LoVo (cell line): ENCODE results near the gene RIPOR1.
"Not testable (repeated sequence)": the region's sequence is repeated elsewhere in the genome, so short reads cannot be mapped to it uniquely, and the experiment has no call there.

Source experiments
- DNase-seq: peaks from one replicate; pipeline ENCODE4 v3.0.0-alpha.2; 2016; ENCODE audit warnings: low spot score

RIPOR1 gene

GRCh38 chr16:67528222-67528869 lies at the start of gene RIPOR1:
Gene RIPOR1 (plus strand): TSS chr16:67528829. CDS start chr16:67538447, 9,618 bp downstream.
- peak; percentile 67 for DNase-seq

- peak; percentile 98 for DNase-seq
These were observed 47.6 kb upstream of the RIPOR1 start, which contains the start of gene ATP6V0D1 for GRCh38 chr16:67480833-67481560. Gene ATP6V0D1 (minus strand): TSS chr16:67481157. CDS start chr16:67481086, 71 bp downstream.

- DNase-seq = peak; percentile 29
These were observed 46.9 kb upstream of the RIPOR1 start for GRCh38 chr16:67481561-67482232.

- no peak for DNase-seq
These were observed 46.2 kb upstream of the RIPOR1 start for GRCh38 chr16:67482233-67482924.

GRCh38 chr16:67483150-67483549 lies 45.5 kb upstream of the RIPOR1 start, which contains the start of gene AGRP:
Gene AGRP (minus strand): TSS chr16:67483547. CDS start chr16:67483398, 149 bp downstream.
- DNase-seq = no peak

- DNase-seq = no peak
These were observed 44.7 kb upstream of the RIPOR1 start for GRCh38 chr16:67483731-67484525.

GRCh38 chr16:67486805-67487204 lies 41.8 kb upstream of the RIPOR1 start:
- DNase-seq = no peak

- DNase-seq = not testable (repeated sequence)
These were observed 41.1 kb upstream of the RIPOR1 start for GRCh38 chr16:67487561-67487960.

- DNase-seq = no peak
These were observed 39.1 kb upstream of the RIPOR1 start for GRCh38 chr16:67489401-67490083.

- no peak for DNase-seq
These were observed 38.1 kb upstream of the RIPOR1 start for GRCh38 chr16:67490335-67491096.

GRCh38 chr16:67499106-67499505 lies 29.5 kb upstream of the RIPOR1 start:
- DNase-seq = no peak

GRCh38 chr16:67504031-67505021 lies 24.3 kb upstream of the RIPOR1 start:
- peak; percentile 22 for DNase-seq

- no peak for DNase-seq
These were observed 22.2 kb upstream of the RIPOR1 start for GRCh38 chr16:67506468-67506867.

- no peak for DNase-seq
These were observed 19.6 kb upstream of the RIPOR1 start for GRCh38 chr16:67509016-67509415.

- not testable (repeated sequence) for DNase-seq
These were observed 14.7 kb upstream of the RIPOR1 start for GRCh38 chr16:67513892-67514291.

- peak; percentile 78 for DNase-seq
These were observed 14.2 kb upstream of the RIPOR1 start for GRCh38 chr16:67514382-67514828.

GRCh38 chr16:67516296-67517154 lies 12.1 kb upstream of the RIPOR1 start:
- DNase-seq = no peak

- no peak for DNase-seq
These were observed 11.5 kb upstream of the RIPOR1 start for GRCh38 chr16:67517155-67517445.
